ENCODE measurements around the gene CA10.

The CA10 gene

GRCh38 chr17:51668155-51668962 is 490.2 kb downstream of the CA10 start:
- DNase-seq = no peak

GRCh38 chr17:51667706-51668083 is 490.8 kb downstream of the CA10 start:
- no peak for DNase-seq

GRCh38 chr17:51666971-51667705 is 491.4 kb downstream of the CA10 start:
- no peak for DNase-seq

DNA sequence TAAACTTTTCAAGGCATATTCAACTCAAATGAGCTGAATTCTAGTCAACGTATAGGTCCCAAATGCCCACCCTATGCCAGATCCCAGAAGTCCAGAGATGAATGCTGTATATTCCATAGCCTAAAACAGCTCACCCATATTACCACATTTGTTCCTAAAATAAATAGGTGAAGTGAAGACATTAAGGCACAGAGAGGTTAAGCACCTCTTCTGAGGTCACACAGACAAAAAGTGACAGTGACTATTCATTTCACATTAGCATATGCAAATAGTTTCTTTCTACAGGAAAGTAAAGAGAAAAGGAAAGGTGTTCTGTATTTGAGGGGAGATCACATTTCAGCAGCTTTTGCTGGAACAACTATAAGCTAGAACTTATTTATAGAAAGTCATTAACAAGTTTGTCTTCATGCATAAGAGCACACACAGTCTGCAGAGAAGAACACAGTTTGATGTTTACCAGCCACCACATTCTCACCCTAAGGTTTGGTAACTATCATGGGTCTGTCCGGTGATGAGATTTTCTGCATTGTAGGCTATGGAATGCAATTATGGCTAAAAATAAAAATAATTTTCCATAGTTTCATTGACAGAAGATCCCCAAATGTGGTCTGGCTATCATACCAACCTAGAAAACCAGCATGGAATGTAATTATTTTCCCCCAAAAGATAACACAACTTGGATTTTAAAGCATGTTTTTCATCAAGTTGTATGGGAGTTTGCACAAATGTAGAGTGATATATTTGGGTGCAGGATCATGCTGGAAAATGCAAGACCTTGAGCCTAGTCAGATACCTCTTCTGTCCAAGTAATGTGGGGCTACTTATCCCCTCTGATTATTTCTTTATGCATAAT is 496.1 kb downstream of the CA10 start:
- no peak for DNase-seq

GRCh38 chr17:51661403-51661802 is 497.1 kb downstream of the CA10 start:
- DNase-seq = no peak

GRCh38 chr17:51660266-51660665 is 498.2 kb downstream of the CA10 start:
- no peak for DNase-seq

GRCh38 chr17:51657224-51657623 is 501.3 kb downstream of the CA10 start:
- DNase-seq = no peak

GRCh38 chr17:51653878-51654277 is 504.6 kb downstream of the CA10 start:
- DNase-seq = peak; percentile 64

GRCh38 chr17:51652529-51652928 is 506.0 kb downstream of the CA10 start:
- no peak for DNase-seq

GRCh38 chr17:51651513-51652298 is 506.8 kb downstream of the CA10 start:
- DNase-seq = no peak

- DNase-seq = no peak
Measured at GRCh38 chr17:51650772-51651171, 507.7 kb downstream of the CA10 start.

DNA sequence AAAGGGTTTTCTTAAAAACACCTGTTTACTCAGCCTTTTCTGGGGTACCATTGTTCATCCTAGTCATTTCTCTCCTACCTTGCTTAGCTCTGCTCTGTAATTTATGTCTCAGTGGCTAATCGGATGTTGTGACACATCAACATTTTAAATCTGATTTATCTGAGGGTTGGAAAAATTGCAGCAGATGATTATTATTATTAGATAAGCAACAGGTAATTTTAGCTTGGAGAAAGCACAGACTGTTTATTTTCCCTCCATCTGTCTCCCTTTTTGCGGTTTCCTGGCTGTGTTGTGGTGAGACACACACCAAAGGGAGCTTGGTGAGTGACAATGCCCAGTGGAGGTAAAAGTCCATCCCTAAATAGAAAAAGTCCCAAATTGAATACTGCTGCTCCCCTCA is 508.3 kb downstream of the CA10 start:
- DNase-seq = no peak

GRCh38 chr17:51647826-51648225 is 510.7 kb downstream of the CA10 start:
- DNase-seq = no peak

DNA sequence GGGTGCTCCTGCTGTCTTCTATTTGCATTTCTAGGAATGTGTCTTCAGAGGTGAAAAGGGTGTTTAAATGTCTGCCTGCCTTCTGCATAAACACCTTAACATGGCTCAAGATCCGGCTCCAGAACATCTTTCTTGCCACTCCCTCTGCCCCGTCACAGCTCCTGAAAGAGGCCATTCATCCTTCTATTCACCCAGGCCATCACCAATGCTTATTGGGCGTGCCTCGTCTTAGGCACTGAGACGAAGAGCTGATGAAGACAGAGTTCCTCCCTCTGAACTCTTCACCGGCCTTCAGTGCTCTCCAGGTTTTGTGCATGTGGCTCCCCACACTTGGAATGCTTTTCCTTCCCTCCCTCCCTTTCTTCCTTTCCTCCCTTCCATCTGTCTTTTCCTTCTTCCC is 511.4 kb downstream of the CA10 start:
- no peak for DNase-seq

- DNase-seq = no peak
Measured at GRCh38 chr17:51646539-51646938, 512.0 kb downstream of the CA10 start.

DNA sequence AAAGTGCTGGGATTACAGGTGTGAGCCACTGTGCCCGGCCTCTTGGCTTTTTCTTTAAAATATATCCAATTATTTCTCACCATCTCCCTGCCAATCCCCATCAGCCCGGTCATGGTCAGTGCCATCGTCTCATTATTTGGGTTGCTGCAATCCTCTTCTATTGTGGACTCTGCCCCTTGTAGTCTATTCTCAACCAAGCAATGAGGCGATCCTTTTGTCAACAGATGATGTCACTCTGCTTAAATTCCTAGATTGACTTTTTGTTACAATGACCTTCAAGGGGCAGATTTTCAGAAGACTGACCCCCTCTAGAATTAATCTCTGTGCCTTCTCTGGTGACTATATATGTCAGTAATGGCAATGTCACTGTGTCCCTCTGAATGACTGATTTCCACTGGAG is 513.5 kb downstream of the CA10 start:
- no peak for DNase-seq

- DNase-seq = no peak
Measured at GRCh38 chr17:51643702-51644490, 514.6 kb downstream of the CA10 start.

DNA sequence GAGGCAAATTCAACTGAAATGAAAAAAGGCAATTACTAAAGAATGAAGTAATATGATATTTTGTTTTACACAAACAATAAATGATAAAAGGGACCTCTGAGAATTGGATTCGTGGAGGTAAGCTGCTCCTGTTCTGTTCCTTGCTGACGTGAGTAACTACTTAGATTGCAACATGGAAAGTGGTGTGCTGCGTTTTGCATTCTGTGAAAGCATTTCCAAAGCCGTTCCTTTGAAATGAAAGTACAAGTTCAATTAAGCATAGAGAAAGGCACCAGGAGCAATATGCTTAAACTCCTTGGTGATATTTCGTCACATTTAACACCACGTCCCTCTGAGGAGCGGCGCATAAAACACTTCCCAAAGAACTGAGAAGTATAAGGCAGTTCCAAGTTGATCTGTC is 516.5 kb downstream of the CA10 start:
- no peak for DNase-seq

DNA sequence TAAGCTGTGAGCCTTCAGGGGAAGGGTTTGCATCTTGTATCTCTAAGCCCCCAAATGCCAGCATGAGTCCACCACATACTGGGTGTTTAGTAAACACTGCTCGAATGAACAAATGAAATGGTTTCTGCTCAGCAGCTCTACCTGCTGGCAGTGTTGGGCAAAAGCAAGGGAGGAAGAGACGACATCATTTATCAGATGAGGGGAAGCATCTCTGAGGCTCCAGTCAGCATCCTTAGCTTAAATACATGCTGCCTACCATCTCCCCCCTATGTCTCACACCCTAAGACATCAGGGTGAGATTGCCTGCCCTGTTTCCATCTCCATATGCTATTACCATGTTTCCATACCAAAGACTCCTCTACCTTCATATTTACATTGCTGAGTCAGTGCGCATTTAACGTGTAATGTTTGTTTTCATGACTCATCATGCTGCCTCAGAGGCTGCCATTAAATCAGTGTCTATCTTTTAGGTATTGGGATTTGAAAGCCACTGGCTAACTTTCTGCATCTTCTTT is 518.3 kb downstream of the CA10 start:
- no peak for DNase-seq

- DNase-seq = no peak
Measured at GRCh38 chr17:51638971-51639370, 519.5 kb downstream of the CA10 start.

GRCh38 chr17:51636291-51636690 is 522.2 kb downstream of the CA10 start:
- DNase-seq = no peak
